B cell (primary cell): Measurements from ENCODE around the gene EIF3B. TPM values are rescaled to one million over a fixed set of nuclear protein-coding genes. Genes with fewer than 3 reads are reported as not detected.
A peak's percentile ranks its signal among the peaks of the same experiment; 100 is the strongest.

Experiments used
- ATAC-seq: fragments of 200-7000 bp; cut with Tn5 transposase; one replicate; pipeline ENCODE4 v1.10.0; 2021; ENCODE audit warnings: low read depth, mild to moderate bottlenecking, moderate number of reproducible peaks, moderate library complexity
- CTCF ChIA-PET: fragments of 350-600 bp; sonication (Branson Sonifier 250); formaldehyde crosslinking; loops from one replicate; lab custom pipeline; 2021; ENCODE audit warnings: antibody characterized with exemption, inconsistent platforms; lab: Charles Lee
- POLR2A ChIA-PET: fragments of 350-600 bp; sonication (Branson Sonifier 250); formaldehyde crosslinking; loops from one replicate; lab custom pipeline; 2021; ENCODE audit warnings: antibody characterized with exemption; lab: Charles Lee
- DNase-seq: peaks from one replicate; pipeline ENCODE4 v3.0.0; 2013
- H2AFZ ChIP-seq: 2 replicates; pipeline ENCODE4 v1.6.1; 2012; ENCODE audit warnings: mild to moderate bottlenecking, low read depth, low read length; ENCODE audit not compliant: insufficient read depth, poor library complexity, severe bottlenecking
- H3K27ac ChIP-seq, 2 donors: 1 replicate in 1 of 2; 2 replicates in 1 of 2; pipeline ENCODE4 v1.5.1; 2012 to 2013; ENCODE audit warnings: low read length in 2 of 2, mild to moderate bottlenecking in 2 of 2, moderate library complexity in 1 of 2
- H3K27me3 ChIP-seq, 4 experiments: fragments of 200-600 bp in 1 of 4; sonication (generic) in 1 of 4; replicated peaks in 1 of 4; 1 replicate in 2 of 4; 2 replicates in 2 of 4; pipeline versions ENCODE4 v1.6.1 to v1.7.0; 2013 to 2016; ENCODE audit warnings: low read length in 3 of 4, mild to moderate bottlenecking in 2 of 4, mixed read lengths in 1 of 4, moderate library complexity in 1 of 4; ENCODE audit not compliant: insufficient read depth in 4 of 4, control insufficient read depth in 3 of 4; ENCODE audit errors: control extremely low read depth in 1 of 4
- H3K36me3 ChIP-seq, 2 experiments: replicated peaks in 1 of 2; 1 replicate in 1 of 2; 2 replicates in 1 of 2; pipeline versions ENCODE4 v1.6.1 to v1.7.1; 2013; ENCODE audit warnings: low read length in 1 of 2; ENCODE audit not compliant: insufficient read depth in 2 of 2, control insufficient read depth in 1 of 2; ENCODE audit errors: control extremely low read depth in 1 of 2, extremely low read depth in 1 of 2
- H3K4me1 ChIP-seq, 2 donors: fragments of 200-600 bp in 1 of 2; sonication (generic) in 1 of 2; 1 replicate in 1 of 2; 2 replicates in 1 of 2; pipeline versions ENCODE4 v1.5.1 to v1.6.1; 2013 to 2017; ENCODE audit warnings: low read length in 2 of 2; ENCODE audit not compliant: control insufficient read depth in 2 of 2, insufficient read depth in 2 of 2
- H3K4me2 ChIP-seq: replicated peaks from 2 replicates; pipeline ENCODE3; 2012; ENCODE audit warnings: mild to moderate bottlenecking, low read depth, low read length; ENCODE audit not compliant: poor library complexity, severe bottlenecking
- H3K4me3 ChIP-seq, 5 experiments: fragments of 200-600 bp in 1 of 5; sonication (generic) in 1 of 5; 1 replicate in 3 of 5; 2 replicates in 2 of 5; pipeline versions ENCODE4 v1.5.1 to v1.7.0; 2011 to 2016; ENCODE audit warnings: low read length in 4 of 5, mild to moderate bottlenecking in 4 of 5, low read depth in 2 of 5, control low read depth in 1 of 5, moderate library complexity in 1 of 5; ENCODE audit not compliant: insufficient read depth in 1 of 5; ENCODE audit errors: control extremely low read depth in 1 of 5, extremely low read depth in 1 of 5
- H3K79me2 ChIP-seq: fragments of 200-600 bp; sonication (generic); one replicate; pipeline ENCODE4 v1.6.0; 2016; ENCODE audit warnings: low read length; ENCODE audit not compliant: control insufficient read depth, insufficient read depth
- H3K9ac ChIP-seq: fragments of 200-600 bp; sonication (generic); 2 replicates; pipeline ENCODE4 v1.6.1; 2017; ENCODE audit warnings: mild to moderate bottlenecking, low read length, moderate library complexity
- H3K9me3 ChIP-seq, 3 donors: one replicate each; pipeline versions ENCODE4 v1.6.1 to v1.7.1; 2013; ENCODE audit warnings: low read length in 2 of 3; ENCODE audit not compliant: control insufficient read depth in 2 of 3, insufficient read depth in 1 of 3; ENCODE audit errors: control extremely low read depth in 1 of 3
- H4K20me1 ChIP-seq: 2 replicates; pipeline ENCODE4 v1.6.0; 2012; ENCODE audit warnings: mild to moderate bottlenecking, low read length; ENCODE audit not compliant: insufficient read depth, control insufficient read depth, poor library complexity, severe bottlenecking
- H3K27ac Mint-ChIP-seq: one replicate; pipeline ENCODE4 v1.8.0; 2021; ENCODE audit warnings: mixed read lengths
- H3K27me3 Mint-ChIP-seq: one replicate; pipeline ENCODE4 v1.8.0; 2021; ENCODE audit warnings: mixed read lengths
- H3K4me1 Mint-ChIP-seq: one replicate; pipeline ENCODE4 v1.8.0; 2021; ENCODE audit warnings: mixed read lengths
- H3K4me3 Mint-ChIP-seq: one replicate; pipeline ENCODE4 v1.8.0; 2021; ENCODE audit warnings: mixed read lengths
- H3K9me3 Mint-ChIP-seq: one replicate; pipeline ENCODE4 v1.8.0; 2022; ENCODE audit warnings: mixed read lengths; ENCODE audit not compliant: insufficient read depth
- CTCF ChIP-seq: fragments of 200-600 bp; IDR thresholded peaks from one replicate; pipeline ENCODE4 v1.8.0; 2022; ENCODE audit warnings: antibody characterized with exemption, mild to moderate bottlenecking
- EZH2 ChIP-seq: IDR thresholded peaks from 2 replicates; pipeline ENCODE4 v1.6.1; 2012; ENCODE audit warnings: borderline replicate concordance, low read depth, mild to moderate bottlenecking, moderate library complexity, low read length; ENCODE audit not compliant: insufficient read depth, poor library complexity, severe bottlenecking
- WGBS: methylation state at CpG from one replicate; pipeline ENCODE4 v1.1.5; 2013; ENCODE audit warnings: missing lambda C conversion rate; ENCODE audit not compliant: insufficient coverage; 5-methylcytosine and 5-hydroxymethylcytosine counted together
- intact Hi-C: fragments of 100-400 bp; cut with micrococcal nuclease; formaldehyde crosslinking; loops from one replicate; pipeline ENCODE4 v1.10.0; 2022
- polyA plus RNA-seq: library from polyadenylated mRNA; depleted of rRNA; stranded (reverse); fragments of >200 nt; gene quantifications from 2 replicates; pipeline ENCODE4 v1.2.3, GENCODE V29; 2012
- total RNA-seq, 2 donors: library from RNA; stranded (reverse); fragments of 120-200 nt in 1 of 2; gene quantifications; 1 replicate in 1 of 2; 2 replicates in 1 of 2; pipeline versions ENCODE4 v1.2.3 to v1.2.4, GENCODE V29; 2013 to 2022

Gene EIF3B
- total and polyA plus RNA-seq, 2 donors (not counting 1 experiment from before 2014, with no cell fraction given) = 69.3 to 152 TPM

- peak overlapping the region; percentile 34 for H3K27ac Mint-ChIP-seq
- H3K9me3 ChIP-seq = no peaks in the 10 kb centered on the region
- peak overlapping the region; percentile 12 for H3K4me3 Mint-ChIP-seq
- POLR2A ChIA-PET = no interaction called here
- no peaks in the 10 kb centered on the region for H3K36me3 ChIP-seq
- peak overlapping the region; percentile 42 for H3K4me2 ChIP-seq
- TF ChIP-seq EZH2 (no peak), CTCF (no peak)
- no peaks in the 10 kb centered on the region for H4K20me1 ChIP-seq
- no peak overlapping the region for H3K4me3 ChIP-seq
- WGBS = 65% methylated on average over 5 of the region's 15 CpGs
- H3K27ac ChIP-seq = peak overlapping the region; percentile 18 to 47
- H3K79me2 ChIP-seq = peaks cover 50% of the 10 kb centered on the region
- no peak for ATAC-seq
- H2AFZ ChIP-seq = peak overlapping the region; percentile 44
- CTCF ChIA-PET = interaction anchor here (0.6 kb wide), 1 partner anchor 41 kb away, joined by 4 read pairs; no protein-coding TSS in a partner anchor
- H3K4me1 ChIP-seq = peaks cover 34 to 57% of the 10 kb centered on the region in 2 donors
- no peaks in the 10 kb centered on the region for H3K27me3 ChIP-seq
- intact Hi-C loops = loop anchor here (5.0 kb wide), 1 partner anchor 173 kb away; no protein-coding TSS in a partner anchor
- H3K27me3 Mint-ChIP-seq = no peaks in the 10 kb centered on the region
- H3K4me1 Mint-ChIP-seq = peaks cover 59% of the 10 kb centered on the region
- H3K9me3 Mint-ChIP-seq = no peaks in the 10 kb centered on the region
- peak overlapping the region; percentile 7 for H3K9ac ChIP-seq
- no peak for DNase-seq
Observed at GRCh38 chr7:2409745-2410414, 55.3 kb downstream of the EIF3B start.

- H3K4me2 ChIP-seq = no peak overlapping the region
- DNase-seq (no peak), ATAC-seq (no peak)
- H3K27ac ChIP-seq = no peak overlapping the region
- H3K27me3 Mint-ChIP-seq = no peaks in the 10 kb centered on the region
- ChIA-PET CTCF (interaction anchor here (0.6 kb wide), 1 partner anchor 1420 kb away, joined by 5 read pairs; no protein-coding TSS in a partner anchor), POLR2A (no interaction called here)
- peaks cover 50% of the 10 kb centered on the region for H3K4me1 Mint-ChIP-seq
- intact Hi-C loops = no loop called here
- WGBS = no CpG with 5 or more reads among the region's 1 CpG
- no peak overlapping the region for H2AFZ ChIP-seq
- H3K4me3 ChIP-seq = no peak overlapping the region
- no peak overlapping the region for H3K27ac Mint-ChIP-seq
- no peaks in the 10 kb centered on the region for H3K36me3 ChIP-seq
- H3K79me2 ChIP-seq = peaks cover 62% of the 10 kb centered on the region
- TF ChIP-seq EZH2 (no peak), CTCF (no peak)
- H3K9me3 ChIP-seq = no peaks in the 10 kb centered on the region
- H3K9ac ChIP-seq = no peak overlapping the region
- H3K9me3 Mint-ChIP-seq = no peaks in the 10 kb centered on the region
- no peaks in the 10 kb centered on the region for H3K27me3 ChIP-seq
- no peaks in the 10 kb centered on the region for H4K20me1 ChIP-seq
- peaks cover 23 to 45% of the 10 kb centered on the region in 2 donors for H3K4me1 ChIP-seq
- H3K4me3 Mint-ChIP-seq = no peak overlapping the region
Observed at GRCh38 chr7:2411049-2411448, 56.4 kb downstream of the EIF3B start.
